ENCODE data around the gene POU4F3.

Gene POU4F3

DNA sequence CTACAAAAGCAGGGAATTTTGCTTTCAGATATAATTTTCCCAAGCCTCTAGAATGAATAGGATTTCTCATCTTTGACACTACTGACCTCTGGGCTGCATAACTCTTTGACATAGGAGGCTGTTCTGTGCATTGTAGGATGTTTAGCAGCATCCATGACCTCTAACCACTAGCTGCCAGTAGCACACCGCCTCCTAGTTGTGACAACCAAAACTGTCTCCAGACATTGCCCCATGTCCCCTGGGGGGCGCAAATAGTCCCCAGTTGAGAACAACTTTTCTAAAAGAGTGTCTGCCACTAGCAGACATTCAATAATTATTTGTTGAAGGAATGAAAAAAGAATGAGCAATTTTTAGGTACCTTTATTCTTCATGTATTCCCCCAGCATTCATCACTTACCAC lies 51.8 kb downstream of the POU4F3 start:
- Histone ChIP-seq H3K36me3 (replicated peaks; ENCODE audit: low read depth, low read length) (no peaks in the 10 kb centered on the region), H3K4me1 (ENCODE audit: low read length) (no peaks in the 10 kb centered on the region), H3K9me3 (ENCODE audit: insufficient read depth, low read length) (no peaks in the 10 kb centered on the region), H3K27ac (ENCODE audit: low read length) (no peak overlapping the region), H3K4me2 (ENCODE audit: low read length) (no peak overlapping the region), H3K9ac (ENCODE audit: low read length) (no peak overlapping the region), H3K4me3 (ENCODE audit: low read length) (no peak overlapping the region), H4K20me1 (ENCODE audit: insufficient read depth, low read length) (no peaks in the 10 kb centered on the region), H2AFZ (ENCODE audit: low read depth, low read length) (no peak overlapping the region), H3K27me3 (ENCODE audit: low read depth, low read length) (peaks cover 14% of the 10 kb centered on the region; the same call in 1 of the 2 replicates), H3K79me2 (ENCODE audit: low read length) (no peaks in the 10 kb centered on the region)
- peak; percentile 26 for TF ChIP-seq CTCF (IDR thresholded peaks at IDR 0.05; ENCODE audit: low read depth, low read length)
- TF ChIP-seq EZH2phosphoT487 (IDR thresholded peaks at IDR 0.05; ENCODE audit: low read depth) = no peak
